TTC549 (cell line): Measurements from ENCODE around the gene PHACTR3.
"Not testable (repeated sequence)": the region's sequence is repeated elsewhere in the genome, so short reads cannot be mapped to it uniquely, and the experiment has no call there.

Experiments
- FAIRE-seq: peaks from 2 replicates; lab custom pipeline; 2012; peaks lifted over from hg19 to GRCh38; lab: Jason Lieb, UNC

The PHACTR3 gene

GRCh38 chr20:59873409-59873808 is 269.1 kb downstream of the PHACTR3 start:
- no peak for FAIRE-seq

DNA sequence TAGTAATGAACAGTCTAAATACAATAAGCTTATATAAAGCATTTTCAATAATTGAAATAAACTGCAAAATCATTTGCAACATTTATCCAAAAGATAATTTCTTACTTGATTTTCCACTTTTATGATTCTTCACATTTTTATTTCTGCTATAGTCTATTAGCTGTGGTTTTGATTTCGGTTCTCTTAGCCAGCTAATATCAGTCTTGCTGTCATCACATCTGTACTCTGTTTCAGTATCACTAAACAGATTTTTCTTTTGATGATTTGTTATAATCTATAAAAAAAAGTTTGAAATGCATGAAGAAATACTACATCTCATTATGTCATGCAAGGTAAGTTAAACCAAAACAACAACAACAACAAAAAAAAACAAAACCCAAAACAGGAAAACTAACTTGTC is 275.9 kb downstream of the PHACTR3 start:
- no peak for FAIRE-seq

GRCh38 chr20:59884494-59884893 is 280.2 kb downstream of the PHACTR3 start:
- no peak for FAIRE-seq

DNA sequence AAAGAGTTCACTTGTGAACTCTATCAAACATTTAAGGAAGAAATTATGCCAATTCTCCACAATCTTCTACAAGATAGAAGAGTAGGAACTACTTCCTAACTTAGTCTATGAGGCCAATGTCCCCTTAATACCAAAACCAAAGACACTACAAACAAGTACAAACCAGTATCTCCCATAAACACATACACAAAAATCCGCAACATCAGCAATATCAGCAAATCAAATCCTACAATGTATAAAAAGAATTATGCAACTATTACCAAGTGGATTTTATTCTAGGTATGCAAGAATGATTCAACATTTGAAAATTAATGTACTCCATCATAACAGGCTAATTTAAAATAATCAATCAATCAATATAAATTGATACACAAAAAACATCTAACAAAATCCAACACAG is 283.7 kb downstream of the PHACTR3 start:
- FAIRE-seq: no peak

DNA sequence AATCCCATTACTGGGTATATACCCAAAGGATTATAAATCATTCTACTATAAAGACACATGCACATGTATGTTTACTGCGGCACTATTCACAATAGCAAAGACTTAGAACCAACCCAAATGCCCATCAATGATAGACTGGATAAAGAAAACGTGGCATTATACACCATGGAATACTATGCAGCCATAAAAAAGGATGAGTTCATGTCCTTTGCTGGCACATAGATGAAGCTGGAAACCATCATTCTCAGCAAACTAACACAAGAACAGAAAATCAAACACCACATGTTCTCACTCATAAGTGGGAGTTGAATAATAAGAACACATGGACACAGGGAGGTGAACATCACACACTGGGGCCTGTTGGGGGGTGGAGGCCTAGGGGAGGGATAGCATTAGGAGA is 285.7 kb downstream of the PHACTR3 start:
- not testable (repeated sequence) for FAIRE-seq

DNA sequence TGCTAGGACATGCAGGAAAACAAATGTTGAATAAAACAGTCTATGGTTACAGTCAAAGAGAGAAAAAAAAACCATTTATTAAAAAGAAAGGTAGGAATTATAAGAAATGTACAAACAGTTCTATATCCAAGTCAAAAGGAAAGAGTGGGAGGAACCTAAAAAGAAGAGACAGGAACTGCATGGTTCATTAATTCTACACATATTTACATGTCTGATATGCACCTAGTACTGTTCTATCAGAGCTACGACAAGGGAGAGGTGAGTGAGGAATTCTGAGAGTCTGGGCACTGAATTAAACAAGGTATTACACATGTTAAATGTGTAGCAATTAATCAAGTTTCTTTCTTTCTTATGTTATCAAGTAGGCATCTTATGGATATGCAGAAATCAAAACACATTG is 287.2 kb downstream of the PHACTR3 start:
- FAIRE-seq: no peak

GRCh38 chr20:59895908-59896307 is 291.6 kb downstream of the PHACTR3 start:
- FAIRE-seq: no peak
